GM12878 (cell line): ENCODE results near the gene PDLIM4. TPM values are rescaled to one million over a fixed set of nuclear protein-coding genes. Genes with fewer than 3 reads are reported as not detected.

Experiments used
- ATAC-seq: fragments of 200-7000 bp; cut with Tn5 transposase; 3 replicates; pipeline ENCODE4 v1.9.1; 2020; ENCODE audit warnings: mild to moderate bottlenecking, moderate library complexity
- BruUV-seq: library from RNA; stranded (reverse); fragments of 400-500 nt; replicated peaks from 2 replicates; lab custom pipeline; 2021; lab: Mats Ljungman, UMichigan
- CTCF ChIA-PET: fragments of 300-600 bp; sonication (Branson Sonifier 250); formaldehyde crosslinking; extraction: SDS; loops from one replicate; lab custom pipeline; 2021; ENCODE audit warnings: inconsistent platforms; lab: Yijun Ruan, JAX
- POLR2A ChIA-PET: fragments of 350-600 bp; formaldehyde crosslinking; extraction: SDS; loops from one replicate; lab custom pipeline; 2021; ENCODE audit warnings: inconsistent platforms; lab: Charles Lee
- RAD21 ChIA-PET: fragments of 300-600 bp; sonication (Branson Sonifier 250); formaldehyde crosslinking; loops from one replicate; lab custom pipeline; 2023; ENCODE audit warnings: antibody characterized with exemption; ENCODE audit not compliant: unreplicated experiment; lab: Charles Lee
- SMC1A ChIA-PET: fragments of 300-600 bp; sonication (Branson Sonifier 250); formaldehyde crosslinking; loops from one replicate; lab custom pipeline; 2023; ENCODE audit not compliant: unreplicated experiment, uncharacterized antibody; lab: Charles Lee
- DNase-seq: peaks from one replicate; pipeline ENCODE4 v3.0.0-alpha.2; 2011; ENCODE audit warnings: low read depth, low spot score
- FAIRE-seq: peaks from 3 replicates; lab custom pipeline; 2011; peaks lifted over from hg19 to GRCh38; lab: Jason Lieb, UNC
- H2AFZ ChIP-seq: 2 replicates; pipeline ENCODE4 v1.6.0; 2011; ENCODE audit warnings: low read depth, low read length, control low read depth; ENCODE audit not compliant: control insufficient read depth
- H3K27ac ChIP-seq: 2 replicates; pipeline ENCODE4 v1.5.1; 2011; ENCODE audit warnings: control low read depth; ENCODE audit not compliant: control insufficient read depth, insufficient read depth
- H3K27me3 ChIP-seq, 2 experiments: replicated peaks in 1 of 2; 2 replicates each; pipeline versions ENCODE4 v1.6.0 to v1.6.1; 2011; ENCODE audit warnings: low read length in 1 of 2; ENCODE audit not compliant: control insufficient read depth in 2 of 2, insufficient read depth in 2 of 2
- H3K36me3 ChIP-seq, 2 experiments: 2 replicates each; pipeline ENCODE4 v1.5.1; 2011; ENCODE audit warnings: low read length in 1 of 2; ENCODE audit not compliant: control insufficient read depth in 2 of 2, insufficient read depth in 2 of 2
- H3K4me1 ChIP-seq: 2 replicates; pipeline ENCODE4 v1.6.1; 2011; ENCODE audit warnings: mild to moderate bottlenecking, low read length, moderate library complexity, mixed read lengths; ENCODE audit not compliant: control insufficient read depth, insufficient read depth
- H3K4me2 ChIP-seq: 2 replicates; pipeline ENCODE4 v1.6.0; 2011; ENCODE audit warnings: control low read depth; ENCODE audit not compliant: control insufficient read depth, insufficient read depth
- H3K4me3 ChIP-seq: fragments of 200-600 bp; sonication (generic); 2 replicates; pipeline ENCODE4 v1.5.1; 2016
- H3K79me2 ChIP-seq: 2 replicates; pipeline ENCODE4 v1.6.0; 2011; ENCODE audit warnings: low read length; ENCODE audit not compliant: control insufficient read depth, insufficient read depth
- H3K9ac ChIP-seq: 2 replicates; pipeline ENCODE4 v1.8.0; 2011; ENCODE audit warnings: low read length, control low read depth, mixed read lengths; ENCODE audit not compliant: control insufficient read depth, insufficient read depth
- H3K9me3 ChIP-seq: replicated peaks from 3 replicates; pipeline ENCODE4 v1.5.1; 2011; ENCODE audit warnings: mild to moderate bottlenecking, low read length; ENCODE audit not compliant: control insufficient read depth, insufficient read depth
- H4K20me1 ChIP-seq: 2 replicates; pipeline ENCODE4 v1.6.0; 2011; ENCODE audit not compliant: control insufficient read depth, insufficient read depth
- HDGF ChIP-seq: fragments of 450-650 bp; IDR thresholded peaks from 2 replicates; pipeline ENCODE4 v1.6.1; 2016; ENCODE audit warnings: antibody characterized with exemption
- IRF5 ChIP-seq: fragments of 450-650 bp; IDR thresholded peaks from 2 replicates; pipeline ENCODE4 v1.6.1; 2017; ENCODE audit warnings: borderline replicate concordance
- NBN ChIP-seq: fragments of 450-650 bp; IDR thresholded peaks from 2 replicates; pipeline ENCODE4 v1.6.1; 2016
- NFIC ChIP-seq: IDR thresholded peaks from 2 replicates; pipeline ENCODE4 v1.6.1; 2012; ENCODE audit warnings: low read depth, mild to moderate bottlenecking, inconsistent platforms, low read length, moderate library complexity
- RAD51 ChIP-seq: fragments of 450-650 bp; IDR thresholded peaks from 2 replicates; pipeline ENCODE4 v1.6.1; 2016; ENCODE audit warnings: moderate library complexity, mild to moderate bottlenecking, inconsistent platforms
- in situ Hi-C: fragments of 300-500 bp; cut with MboI; formaldehyde crosslinking; loops from 9 replicates; pipeline ENCODE4 v1.14.3; 2018; ENCODE audit warnings: mixed read lengths
- intact Hi-C: fragments of 100-400 bp; cut with micrococcal nuclease; formaldehyde crosslinking; loops from one replicate; pipeline ENCODE4 v1.14.2; 2022; ENCODE audit not compliant: unreplicated experiment
- polyA plus RNA-seq, 11 experiments: library from polyadenylated mRNA; depleted of rRNA in 4 of 11; unstranded in 6 of 11; stranded (reverse) in 5 of 11; fragments of >200 nt; fragmentation: Nextera tagmentation in 4 of 11; fragmentation: Illumina TruSeq in 1 of 11; extraction: Ambion mirVana in 4 of 11; extraction: Trizol in 1 of 11; gene quantifications; 1 replicate in 1 of 11; 2 replicates in 10 of 11; pipeline versions ENCODE4 v1.2.1 to v1.2.3, GENCODE V29; 2011 to 2016; ENCODE audit warnings: inconsistent platforms in 2 of 11, missing spikeins in 2 of 11, low read depth in 1 of 11
- total RNA-seq, 4 experiments: library from RNA; depleted of rRNA in 3 of 4; stranded (reverse); fragments of >200 nt in 3 of 4; fragmentation: Illumina TruSeq in 1 of 4; extraction: Trizol in 1 of 4; gene quantifications; 2 replicates each; pipeline versions ENCODE4 v1.2.1 to v1.2.3, GENCODE V29; 2013 to 2021

Gene PDLIM4
- total and polyA plus RNA-seq, 10 of the 15 experiments (the other 5 are each of a cell fraction or from before 2014, with no cell fraction given): 0.13 to 1.7 (median 0.39) TPM; not detected in 3

GRCh38 chr5:132266836-132267160 lies 9.3 kb downstream of the PDLIM4 start (continued):
- TF ChIP-seq IRF5 (no peak), NFIC (no peak)

- Histone ChIP-seq H3K36me3 (no peaks in the 10 kb centered on the region), H3K9ac (no peak overlapping the region), H2AFZ (no peak overlapping the region), H3K9me3 (no peaks in the 10 kb centered on the region), H3K27ac (no peak overlapping the region), H3K79me2 (no peaks in the 10 kb centered on the region), H3K4me2 (no peak overlapping the region), H3K27me3 (no peaks in the 10 kb centered on the region), H3K4me3 (no peak overlapping the region), H4K20me1 (no peaks in the 10 kb centered on the region), H3K4me1 (peaks cover 34% of the 10 kb centered on the region)
- RAD21 ChIA-PET: interaction anchor here (1.1 to 3.1 kb wide), 4 partner anchors 24 to 234 kb away, joined by 3 to 26 read pairs (median 8); no protein-coding TSS in a partner anchor
- ATAC-seq (no peak), DNase-seq (no peak), FAIRE-seq (no peak)
- 0 out of 2 replicates have a peak, but pooled peaks have one; percentile 13 for TF ChIP-seq RAD51
- no peak for TF ChIP-seq NBN
- 0 out of 2 replicates have a peak, but pooled peaks have one; percentile 27 for TF ChIP-seq HDGF
- SMC1A ChIA-PET: interaction anchor here (0.7 to 4.3 kb wide), 4 partner anchors 26 to 88 kb away, joined by 3 to 33 read pairs (median 3); no protein-coding TSS in a partner anchor
- BruUV-seq: no TSS peak
- CTCF ChIA-PET: interaction anchor here (1.1 to 11.6 kb wide), 2 partner anchors 12 to 28 kb away, joined by 3 to 117 read pairs; no protein-coding TSS in a partner anchor
- POLR2A ChIA-PET: interaction anchor here (0.6 to 1.9 kb wide), 2 partner anchors 29 to 834 kb away, joined by 6 to 9 read pairs; no protein-coding TSS in a partner anchor
- in situ Hi-C loops (no loop called here), intact Hi-C loops (no loop called here)
Observed at GRCh38 chr5:132267166-132267739, 9.8 kb downstream of the PDLIM4 start.
